BE2C (cell line): ENCODE data around the gene IL17A.
"Not testable (repeated sequence)": the region's sequence is repeated elsewhere in the genome, so short reads cannot be mapped to it uniquely, and the experiment has no call there.

Experiments
- DNase-seq: peaks from one replicate; pipeline ENCODE4 v3.0.0-alpha.2; 2020
- H3K27me3 ChIP-seq: fragments of 250-450 bp; sonication (Bioruptor Pico); 2 replicates; pipeline ENCODE4 v1.5.1; 2020; ENCODE audit warnings: mild to moderate bottlenecking
- H3K36me3 ChIP-seq: fragments of 250-450 bp; sonication (Bioruptor Pico); 2 replicates; pipeline ENCODE4 v1.5.1; 2020; ENCODE audit warnings: mild to moderate bottlenecking
- H3K4me1 ChIP-seq: fragments of 250-450 bp; sonication (Bioruptor Pico); 2 replicates; pipeline ENCODE4 v1.5.1; 2020
- H3K4me3 ChIP-seq: 2 replicates; pipeline ENCODE4 v1.5.1; 2011; ENCODE audit warnings: low read depth, low read length
- H3K9me3 ChIP-seq: fragments of 250-450 bp; sonication (Bioruptor Pico); 2 replicates; pipeline ENCODE4 v1.5.1; 2020
- CTCF ChIP-seq: IDR thresholded peaks from 2 replicates; pipeline ENCODE4 v1.5.1; 2012; ENCODE audit warnings: mild to moderate bottlenecking, low read depth, low read length

IL17A gene

DNA sequence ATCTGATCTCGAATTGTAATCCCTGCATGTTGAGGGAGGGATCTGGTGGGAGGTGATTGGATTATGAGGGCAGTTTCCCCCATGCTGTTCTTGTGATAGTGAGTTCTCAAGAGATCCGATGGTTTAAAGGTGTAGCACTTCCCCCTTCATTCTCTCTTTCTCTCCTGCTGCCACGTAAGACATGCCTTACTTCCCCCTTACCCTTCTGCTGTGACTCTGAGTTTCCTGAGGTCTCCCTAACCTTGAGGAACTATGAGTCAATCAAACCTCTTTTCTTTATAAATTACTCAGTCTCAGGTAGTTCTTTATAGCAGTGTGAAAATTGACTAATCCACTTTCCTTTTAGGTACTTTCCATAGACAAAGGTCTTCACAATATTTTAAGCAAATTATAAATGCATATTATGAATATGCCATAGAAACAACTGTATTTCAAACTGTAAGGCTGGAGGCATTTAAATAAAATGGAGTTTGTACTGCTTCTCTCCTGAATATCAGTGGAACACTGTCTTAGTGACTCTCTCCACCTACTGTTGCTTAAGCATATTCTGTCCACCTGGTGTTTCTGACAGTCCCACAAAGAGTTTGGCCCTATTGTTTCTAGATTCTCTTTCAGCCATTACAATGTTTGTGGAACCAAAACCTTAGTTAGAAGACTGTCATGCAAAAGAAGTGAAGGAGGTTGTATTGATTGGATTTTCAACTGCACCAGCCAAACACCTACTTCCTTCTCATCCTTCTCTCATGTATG is 24.3 kb upstream of the IL17A start:
- no peaks in the 10 kb centered on the region for H3K4me1 ChIP-seq
- H3K9me3 ChIP-seq: no peaks in the 10 kb centered on the region
- no peaks in the 10 kb centered on the region for H3K36me3 ChIP-seq
- no peak for TF ChIP-seq CTCF
- no peak for DNase-seq
- H3K4me3 ChIP-seq: no peak overlapping the region
- no peaks in the 10 kb centered on the region; the same call in 1 of the 2 replicates for H3K27me3 ChIP-seq

DNA sequence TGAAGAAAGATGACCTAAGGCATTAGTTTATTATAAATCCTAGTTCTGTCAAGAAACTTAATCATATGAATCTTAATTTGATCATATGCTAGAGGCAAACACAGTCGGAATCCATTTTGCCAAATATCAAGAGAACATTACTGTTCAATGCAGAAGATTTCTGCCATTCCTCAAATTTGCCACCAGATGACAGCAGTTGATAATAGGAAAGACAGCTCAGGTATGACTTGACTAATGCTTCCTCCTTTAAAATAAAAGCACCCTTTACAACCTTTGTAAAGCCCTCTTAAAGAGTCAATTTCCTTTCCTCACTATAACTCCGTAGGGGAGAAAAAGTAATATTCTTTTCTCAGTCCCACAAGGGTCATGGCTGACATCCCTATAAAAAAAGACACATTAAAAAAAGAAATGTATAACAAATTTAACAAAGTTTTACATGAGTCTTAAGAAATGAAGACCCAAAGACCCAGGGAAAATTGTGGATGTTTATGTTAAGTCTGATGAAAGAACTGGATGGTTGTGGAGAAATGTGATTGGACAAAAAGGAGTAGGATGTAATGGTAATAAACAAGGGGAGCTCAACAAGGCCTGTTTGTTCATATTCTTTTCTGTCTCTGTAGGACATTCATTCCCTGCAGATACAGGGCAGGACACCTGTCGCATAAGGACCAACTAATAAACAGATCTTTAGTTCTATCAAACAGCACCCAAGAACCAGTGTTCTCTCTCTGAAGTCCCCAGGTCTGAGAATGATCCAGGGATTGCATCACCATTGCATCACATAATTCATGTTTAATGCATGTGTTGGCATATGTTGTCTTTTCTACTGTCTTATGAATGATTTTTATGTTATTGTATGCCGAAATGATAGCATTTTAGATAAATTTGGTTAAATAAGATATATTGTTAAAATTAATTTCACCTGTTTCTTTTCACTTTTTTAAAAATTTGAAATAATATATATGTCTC is 23.0 kb upstream of the IL17A start:
- DNase-seq: no peak
- Histone ChIP-seq H3K4me1 (no peaks in the 10 kb centered on the region), H3K36me3 (no peaks in the 10 kb centered on the region), H3K4me3 (no peak overlapping the region), H3K27me3 (no peaks in the 10 kb centered on the region; the same call in 1 of the 2 replicates), H3K9me3 (no peaks in the 10 kb centered on the region)
- TF ChIP-seq CTCF: peak; percentile 64

- no peak for TF ChIP-seq CTCF
- no peaks in the 10 kb centered on the region for H3K4me1 ChIP-seq
- no peak overlapping the region for H3K4me3 ChIP-seq
- H3K9me3 ChIP-seq: no peaks in the 10 kb centered on the region
- no peak for DNase-seq
- H3K27me3 ChIP-seq: no peaks in the 10 kb centered on the region; the same call in 1 of the 2 replicates
- no peaks in the 10 kb centered on the region for H3K36me3 ChIP-seq
Observed at GRCh38 chr6:52164319-52165094, 21.7 kb upstream of the IL17A start.

DNA sequence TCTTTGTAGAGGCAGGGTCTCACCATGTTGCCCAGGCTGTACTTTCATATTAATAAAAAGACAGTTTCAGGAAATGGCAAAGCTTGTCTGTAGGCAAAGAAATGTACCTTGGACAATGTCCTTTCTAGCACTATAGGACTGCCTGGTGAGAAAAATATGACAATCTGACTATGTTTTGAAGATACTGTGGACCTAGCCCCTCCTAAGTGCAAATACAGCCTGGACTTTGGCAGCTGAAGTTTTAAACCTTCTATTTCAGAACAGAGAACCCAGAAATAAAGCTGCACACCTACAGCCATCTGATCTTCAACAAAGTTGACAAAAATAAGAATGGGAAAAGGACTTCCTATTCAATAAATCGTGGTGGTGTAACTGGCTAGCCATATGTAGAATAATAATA is 18.9 kb upstream of the IL17A start:
- Histone ChIP-seq H3K4me3 (no peak overlapping the region), H3K36me3 (no peaks in the 10 kb centered on the region), H3K27me3 (no peaks in the 10 kb centered on the region; the same call in 1 of the 2 replicates), H3K9me3 (no peaks in the 10 kb centered on the region), H3K4me1 (no peaks in the 10 kb centered on the region)
- no peak for DNase-seq
- TF ChIP-seq CTCF: no peak

DNA sequence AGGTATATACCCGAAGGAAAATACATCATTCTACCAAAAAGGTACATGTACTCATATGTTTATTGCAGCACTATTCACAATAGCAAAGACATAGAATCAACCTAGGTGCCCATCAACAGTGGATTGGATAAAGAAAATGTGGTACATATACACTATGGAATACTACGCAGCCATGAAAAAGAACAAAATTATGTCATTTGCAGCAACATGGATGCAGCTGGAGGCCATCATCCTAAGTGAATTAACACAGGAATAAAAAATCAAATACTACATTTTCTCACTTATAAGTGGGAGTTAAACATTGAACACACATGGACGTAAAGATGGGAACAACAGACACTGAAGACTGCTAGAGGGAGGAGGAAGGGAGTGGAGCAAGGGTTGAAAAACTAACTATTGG is 17.8 kb upstream of the IL17A start:
- H3K4me1 ChIP-seq, H3K9me3 ChIP-seq, H3K4me3 ChIP-seq, H3K27me3 ChIP-seq, DNase-seq, H3K36me3 ChIP-seq: not testable (repeated sequence)

- no peaks in the 10 kb centered on the region for H3K4me1 ChIP-seq
- no peaks in the 10 kb centered on the region for H3K9me3 ChIP-seq
- TF ChIP-seq CTCF: no peak
- H3K4me3 ChIP-seq: no peak overlapping the region
- no peaks in the 10 kb centered on the region for H3K27me3 ChIP-seq
- no peak for DNase-seq
- no peaks in the 10 kb centered on the region for H3K36me3 ChIP-seq
Observed at GRCh38 chr6:52174118-52174517, 12.1 kb upstream of the IL17A start.
